ENCODE measurements around the gene UPK1A. TPM values are rescaled to one million over a fixed set of nuclear protein-coding genes. Genes with fewer than 3 reads are reported as not detected.

UPK1A gene
- total and polyA plus RNA-seq, 4 donors: 0.03 TPM; not detected in 3

DNA sequence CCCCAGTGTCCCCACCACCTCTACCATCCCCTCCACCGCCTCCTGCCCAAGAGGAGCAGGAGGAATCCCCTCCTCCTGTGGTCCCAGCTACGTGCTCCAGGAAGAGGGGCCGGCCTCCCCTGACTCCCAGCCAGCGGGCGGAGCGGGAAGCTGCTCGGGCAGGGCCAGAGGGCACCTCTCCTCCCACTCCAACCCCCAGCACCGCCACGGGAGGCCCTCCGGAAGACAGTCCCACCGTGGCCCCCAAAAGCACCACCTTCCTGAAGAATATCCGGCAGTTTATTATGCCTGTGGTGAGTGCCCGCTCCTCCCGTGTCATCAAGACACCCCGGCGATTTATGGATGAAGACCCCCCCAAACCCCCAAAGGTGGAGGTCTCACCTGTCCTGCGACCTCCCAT lies 54.3 kb downstream of the UPK1A start:
- H3K9me3 ChIP-seq (ENCODE audit: control insufficient read depth in 4 of 4, insufficient read depth in 3 of 4, low read length in 3 of 4): peaks cover 0 to 1% (median 0%) of the 10 kb centered on the region in 4 donors
- H3K9ac ChIP-seq (ENCODE audit: insufficient read depth in 1 of 2, low read length in 2 of 2): no peak overlapping the region
- TF ChIP-seq, protein P1, sequence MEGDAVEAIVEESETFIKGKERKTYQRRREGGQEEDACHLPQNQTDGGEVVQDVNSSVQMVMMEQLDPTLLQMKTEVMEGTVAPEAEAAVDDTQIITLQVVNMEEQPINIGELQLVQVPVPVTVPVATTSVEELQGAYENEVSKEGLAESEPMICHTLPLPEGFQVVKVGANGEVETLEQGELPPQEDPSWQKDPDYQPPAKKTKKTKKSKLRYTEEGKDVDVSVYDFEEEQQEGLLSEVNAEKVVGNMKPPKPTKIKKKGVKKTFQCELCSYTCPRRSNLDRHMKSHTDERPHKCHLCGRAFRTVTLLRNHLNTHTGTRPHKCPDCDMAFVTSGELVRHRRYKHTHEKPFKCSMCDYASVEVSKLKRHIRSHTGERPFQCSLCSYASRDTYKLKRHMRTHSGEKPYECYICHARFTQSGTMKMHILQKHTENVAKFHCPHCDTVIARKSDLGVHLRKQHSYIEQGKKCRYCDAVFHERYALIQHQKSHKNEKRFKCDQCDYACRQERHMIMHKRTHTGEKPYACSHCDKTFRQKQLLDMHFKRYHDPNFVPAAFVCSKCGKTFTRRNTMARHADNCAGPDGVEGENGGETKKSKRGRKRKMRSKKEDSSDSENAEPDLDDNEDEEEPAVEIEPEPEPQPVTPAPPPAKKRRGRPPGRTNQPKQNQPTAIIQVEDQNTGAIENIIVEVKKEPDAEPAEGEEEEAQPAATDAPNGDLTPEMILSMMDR (IDR thresholded peaks at IDR 0.05; ENCODE audit: control extremely low read depth, extremely low read depth): no peak
- peaks cover 9 to 52% (median 27%) of the 10 kb centered on the region in 4 donors for H3K36me3 ChIP-seq (ENCODE audit: control insufficient read depth in 4 of 4, insufficient read depth in 4 of 4, low read length in 4 of 4)
- H3K27ac ChIP-seq (ENCODE audit: low read depth in 1 of 2, low read length in 1 of 2): no peak overlapping the region
- DNase-seq (no peak), ATAC-seq (ENCODE audit: insufficient read depth, low FRiP score) (no peak)
- H3K4me1 ChIP-seq (ENCODE audit: control insufficient read depth in 5 of 5, insufficient read depth in 5 of 5, low read length in 5 of 5): peaks cover 0 to 20% (median 14%) of the 10 kb centered on the region in 5 donors
- no peak overlapping the region for H3K4me3 ChIP-seq
- H3K27me3 ChIP-seq (ENCODE audit: control insufficient read depth in 3 of 3, insufficient read depth in 3 of 3, low read length in 2 of 3): no peaks in the 10 kb centered on the region
- 90 to 96% methylated on average over 16 to 17 of the region's 17 CpGs for WGBS, 2 donors

DNA sequence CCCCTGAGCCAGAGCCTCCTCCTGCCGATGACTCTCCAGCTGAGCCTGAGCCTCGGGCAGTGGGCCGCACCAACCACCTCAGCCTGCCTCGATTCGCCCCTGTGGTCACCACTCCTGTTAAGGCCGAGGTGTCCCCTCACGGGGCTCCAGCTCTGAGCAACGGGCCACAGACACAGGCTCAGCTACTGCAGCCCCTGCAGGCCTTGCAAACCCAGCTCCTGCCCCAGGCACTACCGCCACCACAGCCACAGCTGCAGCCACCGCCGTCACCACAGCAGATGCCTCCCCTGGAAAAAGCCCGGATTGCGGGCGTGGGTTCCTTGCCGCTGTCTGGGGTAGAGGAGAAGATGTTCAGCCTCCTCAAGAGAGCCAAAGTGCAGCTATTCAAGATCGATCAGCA lies 55.1 kb downstream of the UPK1A start:
- 93 to 95% methylated on average over 15 to 16 of the region's 16 CpGs for WGBS, 2 donors
- H3K9me3 ChIP-seq (ENCODE audit: control insufficient read depth in 4 of 4, insufficient read depth in 3 of 4, low read length in 3 of 4): peaks cover 0 to 1% (median 0%) of the 10 kb centered on the region in 4 donors
- ATAC-seq (ENCODE audit: insufficient read depth, low FRiP score): no peak
- H3K4me1 ChIP-seq (ENCODE audit: control insufficient read depth in 5 of 5, insufficient read depth in 5 of 5, low read length in 5 of 5): peaks cover 0 to 13% (median 8%) of the 10 kb centered on the region in 5 donors
- no peak overlapping the region for H3K4me3 ChIP-seq
- DNase-seq: no peak
- H3K9ac ChIP-seq (ENCODE audit: insufficient read depth in 1 of 2, low read length in 2 of 2): no peak overlapping the region
- no peak overlapping the region for H3K27ac ChIP-seq (ENCODE audit: low read depth in 1 of 2, low read length in 1 of 2)
- TF ChIP-seq, protein P1 (IDR thresholded peaks at IDR 0.05; ENCODE audit: control extremely low read depth, extremely low read depth): no peak
- no peaks in the 10 kb centered on the region for H3K27me3 ChIP-seq (ENCODE audit: control insufficient read depth in 3 of 3, insufficient read depth in 3 of 3, low read length in 2 of 3)
- peaks cover 9 to 59% (median 32%) of the 10 kb centered on the region in 4 donors for H3K36me3 ChIP-seq (ENCODE audit: control insufficient read depth in 4 of 4, insufficient read depth in 4 of 4, low read length in 4 of 4)

DNA sequence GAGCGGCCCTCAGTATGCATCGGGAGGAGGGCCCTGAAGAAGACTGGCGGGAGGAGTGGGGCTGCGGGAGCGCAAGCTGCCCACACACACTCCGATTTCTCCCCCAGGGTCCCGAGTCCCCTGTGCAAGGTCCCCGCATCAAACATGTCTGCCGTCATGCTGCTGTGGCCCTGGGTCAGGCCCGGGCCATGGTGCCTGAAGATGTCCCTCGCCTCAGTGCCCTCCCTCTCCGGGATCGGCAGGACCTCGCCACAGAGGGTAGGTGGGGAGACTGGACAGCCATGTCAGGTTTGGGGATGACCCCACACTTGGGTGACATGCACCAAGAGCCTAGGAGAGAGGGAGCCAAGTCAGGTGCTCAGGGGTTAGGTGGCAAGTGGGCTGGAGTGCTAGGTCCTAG lies 56.1 kb downstream of the UPK1A start:
- H3K27ac ChIP-seq (ENCODE audit: low read depth in 1 of 2, low read length in 1 of 2): no peak overlapping the region
- no peaks in the 10 kb centered on the region for H3K9me3 ChIP-seq (ENCODE audit: control insufficient read depth in 4 of 4, insufficient read depth in 3 of 4, low read length in 3 of 4)
- ATAC-seq (ENCODE audit: insufficient read depth, low FRiP score): no peak
- no peak overlapping the region for H3K4me3 ChIP-seq
- no peak overlapping the region for H3K9ac ChIP-seq (ENCODE audit: insufficient read depth in 1 of 2, low read length in 2 of 2)
- TF ChIP-seq, protein P1 (IDR thresholded peaks at IDR 0.05; ENCODE audit: control extremely low read depth, extremely low read depth): no peak
- 94 to 99% methylated on average over 14 of the region's 14 CpGs for WGBS, 2 donors
- DNase-seq: no peak
- H3K36me3 ChIP-seq (ENCODE audit: control insufficient read depth in 4 of 4, insufficient read depth in 4 of 4, low read length in 4 of 4): peaks cover 9 to 68% (median 36%) of the 10 kb centered on the region in 4 donors
- peaks cover 0 to 10% (median 8%) of the 10 kb centered on the region in 5 donors for H3K4me1 ChIP-seq (ENCODE audit: control insufficient read depth in 5 of 5, insufficient read depth in 5 of 5, low read length in 5 of 5)
- no peaks in the 10 kb centered on the region for H3K27me3 ChIP-seq (ENCODE audit: control insufficient read depth in 3 of 3, insufficient read depth in 3 of 3, low read length in 2 of 3)

DNA sequence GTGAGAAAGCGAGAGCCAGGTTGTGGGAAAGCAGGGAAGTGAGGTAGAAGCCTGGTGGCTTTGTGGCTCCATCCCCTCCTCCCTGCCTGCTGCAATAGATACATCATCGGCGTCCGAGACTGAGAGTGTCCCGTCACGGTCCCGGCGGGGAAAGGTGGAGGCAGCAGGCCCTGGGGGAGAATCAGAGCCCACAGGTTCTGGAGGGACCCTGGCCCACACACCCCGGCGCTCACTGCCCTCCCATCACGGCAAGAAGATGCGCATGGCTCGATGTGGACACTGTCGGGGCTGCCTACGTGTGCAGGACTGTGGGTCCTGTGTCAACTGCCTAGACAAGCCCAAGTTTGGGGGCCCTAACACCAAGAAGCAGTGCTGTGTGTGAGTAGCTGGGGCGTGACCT lies 56.6 kb downstream of the UPK1A start:
- peaks cover 9 to 72% (median 38%) of the 10 kb centered on the region in 4 donors for H3K36me3 ChIP-seq (ENCODE audit: control insufficient read depth in 4 of 4, insufficient read depth in 4 of 4, low read length in 4 of 4)
- WGBS, 2 donors: 95 to 96% methylated on average over 16 of the region's 16 CpGs
- H3K4me3 ChIP-seq: no peak overlapping the region
- ATAC-seq (ENCODE audit: insufficient read depth, low FRiP score) (no peak), DNase-seq (no peak)
- H3K4me1 ChIP-seq (ENCODE audit: control insufficient read depth in 5 of 5, insufficient read depth in 5 of 5, low read length in 5 of 5): peaks cover 0 to 10% (median 8%) of the 10 kb centered on the region in 5 donors
- no peaks in the 10 kb centered on the region for H3K9me3 ChIP-seq (ENCODE audit: control insufficient read depth in 4 of 4, insufficient read depth in 3 of 4, low read length in 3 of 4)
- TF ChIP-seq, protein P1 (IDR thresholded peaks at IDR 0.05; ENCODE audit: control extremely low read depth, extremely low read depth): no peak
- H3K27me3 ChIP-seq (ENCODE audit: control insufficient read depth in 3 of 3, insufficient read depth in 3 of 3, low read length in 2 of 3): no peaks in the 10 kb centered on the region
- H3K27ac ChIP-seq (ENCODE audit: low read depth in 1 of 2, low read length in 1 of 2): no peak overlapping the region
- no peak overlapping the region for H3K9ac ChIP-seq (ENCODE audit: insufficient read depth in 1 of 2, low read length in 2 of 2)

Measured in lung (tissue), 12 donors.